ENCODE data around the gene L3MBTL2. TPM values are rescaled to one million over a fixed set of nuclear protein-coding genes. Genes with fewer than 3 reads are reported as not detected.

The L3MBTL2 gene
- total and polyA plus RNA-seq, 2 of the 13 experiments (the other 11 are each of a cell fraction or from before 2014, with no cell fraction given), result 13.8 to 33.7 TPM

GRCh38 chr22:41197038-41197972 is 7.8 kb upstream of the L3MBTL2 start (continued):
- TF ChIP-seq ZNF770 (CRISPR knock-in tag; IDR thresholded peaks at IDR 0.05) (0 out of 2 replicates have a peak, but pooled peaks have one; percentile 6), THRA (CRISPR knock-in tag; IDR thresholded peaks at IDR 0.05; ENCODE audit: borderline replicate concordance) (no peak), ZNF781 (CRISPR knock-in tag; IDR thresholded peaks at IDR 0.05; ENCODE audit: borderline replicate concordance, not compliant biosample characterization) (peak; percentile 5), PHF8 (CRISPR knock-in tag; IDR thresholded peaks at IDR 0.05) (peak; percentile 47; the same call in 1 of the 2 replicates), ZBTB3 (CRISPR knock-in tag; IDR thresholded peaks at IDR 0.05; ENCODE audit: borderline replicate concordance, low read depth) (no peak), ZNF776 (CRISPR knock-in tag; IDR thresholded peaks at IDR 0.05) (no peak), ZSCAN21 (CRISPR knock-in tag; IDR thresholded peaks at IDR 0.05; ENCODE audit: borderline replicate concordance) (peak; percentile 63; the same call in 1 of the 2 replicates), REXO4 (CRISPR knock-in tag; IDR thresholded peaks at IDR 0.05; ENCODE audit: borderline replicate concordance) (no peak), ZNF496 (CRISPR knock-in tag; IDR thresholded peaks at IDR 0.05; ENCODE audit: insufficient replicate concordance) (no peak), ZNF746 (CRISPR knock-in tag; IDR thresholded peaks at IDR 0.05) (no peak), ZNF878 (CRISPR knock-in tag; IDR thresholded peaks at IDR 0.05) (no peak), STAG1 (CRISPR knock-in tag; IDR thresholded peaks at IDR 0.05) (no peak), ZNF367 (CRISPR knock-in tag; IDR thresholded peaks at IDR 0.05; ENCODE audit: borderline replicate concordance) (no peak), ZFP91 (CRISPR knock-in tag; IDR thresholded peaks at IDR 0.05; ENCODE audit: borderline replicate concordance) (no peak; the same call in 1 of the 2 replicates), LCORL (IDR thresholded peaks at IDR 0.05) (no peak), LCORL (CRISPR knock-in tag; IDR thresholded peaks at IDR 0.05) (peak; percentile 54), ELF4 (CRISPR knock-in tag; IDR thresholded peaks at IDR 0.05; ENCODE audit: borderline replicate concordance) (no peak), ZNF615 (CRISPR knock-in tag; IDR thresholded peaks at IDR 0.05; ENCODE audit: borderline replicate concordance) (no peak)
- TF ChIP-seq, protein P1, sequence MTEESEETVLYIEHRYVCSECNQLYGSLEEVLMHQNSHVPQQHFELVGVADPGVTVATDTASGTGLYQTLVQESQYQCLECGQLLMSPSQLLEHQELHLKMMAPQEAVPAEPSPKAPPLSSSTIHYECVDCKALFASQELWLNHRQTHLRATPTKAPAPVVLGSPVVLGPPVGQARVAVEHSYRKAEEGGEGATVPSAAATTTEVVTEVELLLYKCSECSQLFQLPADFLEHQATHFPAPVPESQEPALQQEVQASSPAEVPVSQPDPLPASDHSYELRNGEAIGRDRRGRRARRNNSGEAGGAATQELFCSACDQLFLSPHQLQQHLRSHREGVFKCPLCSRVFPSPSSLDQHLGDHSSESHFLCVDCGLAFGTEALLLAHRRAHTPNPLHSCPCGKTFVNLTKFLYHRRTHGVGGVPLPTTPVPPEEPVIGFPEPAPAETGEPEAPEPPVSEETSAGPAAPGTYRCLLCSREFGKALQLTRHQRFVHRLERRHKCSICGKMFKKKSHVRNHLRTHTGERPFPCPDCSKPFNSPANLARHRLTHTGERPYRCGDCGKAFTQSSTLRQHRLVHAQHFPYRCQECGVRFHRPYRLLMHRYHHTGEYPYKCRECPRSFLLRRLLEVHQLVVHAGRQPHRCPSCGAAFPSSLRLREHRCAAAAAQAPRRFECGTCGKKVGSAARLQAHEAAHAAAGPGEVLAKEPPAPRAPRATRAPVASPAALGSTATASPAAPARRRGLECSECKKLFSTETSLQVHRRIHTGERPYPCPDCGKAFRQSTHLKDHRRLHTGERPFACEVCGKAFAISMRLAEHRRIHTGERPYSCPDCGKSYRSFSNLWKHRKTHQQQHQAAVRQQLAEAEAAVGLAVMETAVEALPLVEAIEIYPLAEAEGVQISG (CRISPR knock-in tag; IDR thresholded peaks at IDR 0.05), result no peak
